Stimulated activated CD8-positive, alpha-beta memory T cell treated with anti-CD3 and anti-CD28 coated beads, Interleukin-4, amount 100 ng/mL, for 24 hours (primary cell): ENCODE measurements around the gene SMPD4.
"Not testable (repeated sequence)": the region's sequence is repeated elsewhere in the genome, so short reads cannot be mapped to it uniquely, and the experiment has no call there.

Experiments used
- DNase-seq: peaks from one replicate; pipeline ENCODE4 v3.0.0-alpha.2; 2020; ENCODE audit warnings: low read depth

The SMPD4 gene

GRCh38 chr2:130139331-130140280 is 41.8 kb downstream of the SMPD4 start:
- DNase-seq, result not testable (repeated sequence)

- not testable (repeated sequence) for DNase-seq
These were observed 42.6 kb downstream of the SMPD4 start for GRCh38 chr2:130138841-130139251.

- DNase-seq, result not testable (repeated sequence)
These were observed 43.1 kb downstream of the SMPD4 start for GRCh38 chr2:130138326-130138725.

- not testable (repeated sequence) for DNase-seq
These were observed 44.3 kb downstream of the SMPD4 start for GRCh38 chr2:130137118-130137517.

GRCh38 chr2:130136546-130136945 is 44.9 kb downstream of the SMPD4 start:
- DNase-seq, result not testable (repeated sequence)

GRCh38 chr2:130135692-130136541 is 45.5 kb downstream of the SMPD4 start:
- no peak for DNase-seq

GRCh38 chr2:130129120-130129829 is 52.1 kb downstream of the SMPD4 start, which contains the start of gene POTEF:
Gene POTEF (minus strand): TSS chr2:130129222. CDS start chr2:130120515, 8,707 bp downstream.
- not testable (repeated sequence) for DNase-seq

GRCh38 chr2:130128464-130128863 is 52.9 kb downstream of the SMPD4 start:
- not testable (repeated sequence) for DNase-seq

GRCh38 chr2:130127726-130128125 is 53.7 kb downstream of the SMPD4 start:
- DNase-seq, result not testable (repeated sequence)

GRCh38 chr2:130120924-130121323 is 60.5 kb downstream of the SMPD4 start:
- DNase-seq, result not testable (repeated sequence)

- not testable (repeated sequence) for DNase-seq
These were observed 78.6 kb downstream of the SMPD4 start for GRCh38 chr2:130102597-130103363.
